ENCODE data around the gene HAX1.
"Not testable (repeated sequence)": the region's sequence is repeated elsewhere in the genome, so short reads cannot be mapped to it uniquely, and the experiment has no call there.

- TF ChIP-seq POLR2A, CTCF, POLR2AphosphoS5 (IDR thresholded peaks at IDR 0.05): not testable (repeated sequence)
Observed at GRCh38 chr1:154314226-154314625, 41.8 kb downstream of the HAX1 start.
